ENCODE results near the gene ASB2.
A peak's percentile ranks its signal among the peaks of the same experiment; 100 is the strongest.

ASB2 gene

GRCh38 chr14:93950948-93951634 lies 25.3 kb downstream of the ASB2 start:
- no peak for DNase-seq (ENCODE audit: low read depth, low spot score)

GRCh38 chr14:93949511-93950075 lies 26.8 kb downstream of the ASB2 start:
- no peak for DNase-seq (ENCODE audit: low read depth, low spot score)

GRCh38 chr14:93947282-93947681 lies 29.1 kb downstream of the ASB2 start:
- no peak for DNase-seq (ENCODE audit: low read depth, low spot score)

GRCh38 chr14:93946541-93947090 lies 29.8 kb downstream of the ASB2 start:
- DNase-seq (ENCODE audit: low read depth, low spot score) = no peak

- no peak for DNase-seq (ENCODE audit: low read depth, low spot score)
Observed at GRCh38 chr14:93946104-93946503, 30.3 kb downstream of the ASB2 start.

GRCh38 chr14:93945070-93945399 lies 31.3 kb downstream of the ASB2 start:
- DNase-seq (ENCODE audit: low read depth, low spot score) = no peak

GRCh38 chr14:93944348-93945069 lies 31.9 kb downstream of the ASB2 start:
- no peak for DNase-seq (ENCODE audit: low read depth, low spot score)

GRCh38 chr14:93943930-93944329 lies 32.4 kb downstream of the ASB2 start:
- no peak for DNase-seq (ENCODE audit: low read depth, low spot score)

GRCh38 chr14:93943052-93943451 lies 33.3 kb downstream of the ASB2 start:
- no peak for DNase-seq (ENCODE audit: low read depth, low spot score)

GRCh38 chr14:93941293-93941910 lies 35.0 kb downstream of the ASB2 start:
- DNase-seq (ENCODE audit: low read depth, low spot score) = no peak

GRCh38 chr14:93940437-93940836 lies 35.9 kb downstream of the ASB2 start:
- DNase-seq (ENCODE audit: low read depth, low spot score) = no peak

- DNase-seq (ENCODE audit: low read depth, low spot score) = peak; percentile 82
Observed at GRCh38 chr14:93939304-93940229, 36.8 kb downstream of the ASB2 start.

- DNase-seq (ENCODE audit: low read depth, low spot score) = no peak
Observed at GRCh38 chr14:93938751-93939303, 37.5 kb downstream of the ASB2 start.

- DNase-seq (ENCODE audit: low read depth, low spot score) = no peak
Observed at GRCh38 chr14:93937519-93937918, 38.9 kb downstream of the ASB2 start.

- no peak for DNase-seq (ENCODE audit: low read depth, low spot score)
Observed at GRCh38 chr14:93936926-93937325, 39.4 kb downstream of the ASB2 start.

GRCh38 chr14:93936245-93936644 lies 40.1 kb downstream of the ASB2 start:
- DNase-seq (ENCODE audit: low read depth, low spot score) = no peak

- no peak for DNase-seq (ENCODE audit: low read depth, low spot score)
Observed at GRCh38 chr14:93935213-93935612, 41.2 kb downstream of the ASB2 start.

- DNase-seq (ENCODE audit: low read depth, low spot score) = no peak
Observed at GRCh38 chr14:93932642-93933041, 43.7 kb downstream of the ASB2 start.

- DNase-seq (ENCODE audit: low read depth, low spot score) = no peak
Observed at GRCh38 chr14:93930989-93931307, 45.4 kb downstream of the ASB2 start.

- no peak for DNase-seq (ENCODE audit: low read depth, low spot score)
Observed at GRCh38 chr14:93930296-93930988, 45.9 kb downstream of the ASB2 start.

GRCh38 chr14:93929657-93930056 lies 46.7 kb downstream of the ASB2 start:
- DNase-seq (ENCODE audit: low read depth, low spot score) = no peak
